SJCRH30 (cell line): ENCODE measurements around the gene CEP72. TPM values are rescaled to one million over a fixed set of nuclear protein-coding genes. Genes with fewer than 3 reads are reported as not detected.
"Not testable (repeated sequence)": the region's sequence is repeated elsewhere in the genome, so short reads cannot be mapped to it uniquely, and the experiment has no call there.

Experiments used
- DNase-seq, 2 experiments: peaks; one replicate each; pipeline ENCODE4 v3.0.0-alpha.2; 2015 to 2020
- H3K27ac ChIP-seq: fragments of 250-450 bp; sonication (Bioruptor Pico); 2 replicates; pipeline ENCODE4 v1.5.1; 2020; ENCODE audit warnings: mild to moderate bottlenecking, moderate library complexity
- H3K27me3 ChIP-seq: fragments of 250-450 bp; sonication (Bioruptor Pico); 2 replicates; pipeline ENCODE4 v1.5.1; 2020; ENCODE audit warnings: mild to moderate bottlenecking, moderate library complexity
- H3K36me3 ChIP-seq: fragments of 250-450 bp; sonication (Bioruptor Pico); 2 replicates; pipeline ENCODE4 v1.5.1; 2020; ENCODE audit warnings: mild to moderate bottlenecking, moderate library complexity
- H3K4me1 ChIP-seq: fragments of 250-450 bp; sonication (Bioruptor Pico); 2 replicates; pipeline ENCODE4 v1.5.1; 2020; ENCODE audit warnings: mild to moderate bottlenecking, moderate library complexity
- H3K4me3 ChIP-seq: fragments of 250-450 bp; sonication (Bioruptor Pico); 2 replicates; pipeline ENCODE4 v1.5.1; 2020; ENCODE audit warnings: mild to moderate bottlenecking, moderate library complexity
- H3K9me3 ChIP-seq: fragments of 250-450 bp; sonication (Bioruptor Pico); replicated peaks from 2 replicates; pipeline ENCODE4 v1.5.1; 2020; ENCODE audit warnings: mild to moderate bottlenecking, moderate library complexity
- total RNA-seq: library from RNA; depleted of rRNA; stranded (reverse); fragments of >200 nt; shearing (Covaris generic); gene quantifications from 2 replicates; pipeline ENCODE4 v1.2.3, GENCODE V29; 2014

Gene CEP72
- total RNA-seq, 1 experiment from 2014 or later: 9.8 TPM

GRCh38 chr5:684751-685216 lies 72.6 kb downstream of the CEP72 start:
- Histone ChIP-seq H3K36me3 (no peaks in the 10 kb centered on the region), H3K27me3 (no peaks in the 10 kb centered on the region), H3K4me3 (no peak overlapping the region), H3K9me3 (no peaks in the 10 kb centered on the region), H3K4me1 (no peaks in the 10 kb centered on the region), H3K27ac (no peak overlapping the region)
- DNase-seq: no peak

DNA sequence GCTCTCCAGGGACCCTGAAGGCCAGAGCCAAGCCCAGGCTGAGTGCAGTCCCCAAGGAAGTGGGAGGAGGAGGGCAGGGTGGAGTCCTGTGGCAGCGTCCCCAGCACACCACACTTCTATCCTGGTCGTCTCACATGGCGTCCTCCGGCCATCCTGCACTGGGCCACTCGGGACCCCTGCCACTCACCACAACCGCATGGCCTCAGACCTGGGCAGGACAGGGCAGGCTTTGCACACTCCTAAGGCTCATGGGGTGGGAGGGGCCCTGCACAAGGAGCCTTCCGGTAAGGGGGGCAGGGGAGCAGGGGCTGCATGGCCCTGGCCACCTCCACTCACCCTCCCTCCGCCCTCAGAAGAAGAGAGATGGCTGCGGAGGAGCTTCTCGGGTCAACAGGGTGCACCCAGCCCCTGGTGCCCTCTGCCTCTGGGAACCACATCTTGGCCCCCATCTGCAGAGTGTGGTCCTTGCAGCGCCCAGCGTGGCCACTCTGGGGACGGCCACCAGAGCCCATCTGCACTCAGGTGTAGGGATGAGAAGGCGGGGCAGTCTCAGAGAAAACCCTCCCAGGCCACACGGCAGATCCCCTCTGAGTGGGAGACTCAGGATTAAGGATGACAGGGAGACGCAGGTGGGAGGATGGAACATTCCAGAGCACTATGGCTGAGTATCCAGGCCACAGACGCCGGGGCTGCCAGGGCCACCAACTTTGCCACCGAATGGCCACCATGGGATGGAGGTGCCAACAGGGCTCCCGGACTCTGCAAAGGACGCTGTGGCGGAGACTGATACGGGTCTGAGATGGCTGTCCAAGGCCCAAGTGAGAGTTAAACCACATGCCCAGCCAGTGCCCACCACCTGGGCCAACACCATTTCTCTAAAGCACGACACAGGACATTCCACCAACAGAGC lies 73.4 kb downstream of the CEP72 start:
- no peak for DNase-seq
- no peaks in the 10 kb centered on the region for H3K36me3 ChIP-seq
- H3K4me1 ChIP-seq: no peaks in the 10 kb centered on the region
- H3K27me3 ChIP-seq: no peaks in the 10 kb centered on the region
- no peak overlapping the region for H3K27ac ChIP-seq
- no peak overlapping the region for H3K4me3 ChIP-seq
- H3K9me3 ChIP-seq: no peaks in the 10 kb centered on the region

GRCh38 chr5:686172-686523 lies 74.0 kb downstream of the CEP72 start:
- not testable (repeated sequence) for DNase-seq, H3K4me1 ChIP-seq, H3K36me3 ChIP-seq, H3K4me3 ChIP-seq, H3K27me3 ChIP-seq, H3K27ac ChIP-seq, H3K9me3 ChIP-seq

DNA sequence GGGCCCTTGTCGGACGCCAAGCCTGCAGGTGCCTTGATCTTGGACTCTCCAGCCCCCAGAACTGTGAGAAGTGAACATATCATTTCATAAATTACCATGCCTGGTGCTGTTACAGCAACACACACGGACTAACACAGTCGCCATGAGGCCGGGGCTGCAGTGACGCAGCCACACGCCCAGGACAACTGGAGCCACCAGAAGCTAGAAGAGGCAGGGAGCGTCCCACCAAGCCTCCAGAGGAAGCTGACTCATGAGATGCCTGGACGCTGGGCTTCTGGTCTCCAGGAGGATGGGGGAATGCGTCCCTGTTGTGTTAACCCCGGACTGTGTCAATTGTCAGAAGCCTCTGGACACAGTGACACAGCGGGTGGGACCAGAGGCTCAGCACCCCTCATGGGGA lies 74.8 kb downstream of the CEP72 start:
- not testable (repeated sequence) for H3K9me3 ChIP-seq, H3K4me1 ChIP-seq, H3K27ac ChIP-seq, H3K36me3 ChIP-seq, DNase-seq, H3K27me3 ChIP-seq, H3K4me3 ChIP-seq

DNA sequence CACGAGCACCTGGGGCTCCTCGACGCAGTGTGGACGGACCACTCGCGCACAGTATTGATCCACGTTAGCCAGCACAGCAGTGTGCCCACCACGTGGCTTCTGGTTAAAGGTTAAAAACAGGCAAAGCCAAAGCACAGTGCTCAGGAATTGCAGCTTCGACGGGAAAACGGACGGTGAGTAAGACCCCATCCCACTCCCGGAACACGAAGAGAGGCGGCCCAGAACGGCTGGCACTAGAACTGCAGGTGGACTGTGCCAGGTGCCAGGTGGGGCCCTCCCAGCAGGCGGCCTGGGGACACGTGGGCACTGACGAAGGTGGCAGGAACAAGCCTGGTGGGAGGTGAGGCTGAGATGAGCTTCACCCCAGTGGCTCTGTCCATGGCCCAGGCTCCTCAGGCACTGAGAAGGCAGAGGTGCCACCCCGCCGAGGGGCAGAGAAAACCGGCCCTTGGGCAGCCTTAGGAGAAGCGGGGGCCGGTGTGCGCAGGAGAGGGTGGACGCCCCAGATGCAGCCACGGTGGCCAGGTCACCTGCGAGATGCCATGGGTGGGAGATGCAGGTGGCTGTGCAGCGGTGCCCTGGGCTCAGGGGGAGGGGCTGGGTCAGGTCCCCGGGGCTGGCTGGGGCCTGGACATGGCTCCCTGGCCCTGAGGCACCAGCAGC lies 76.3 kb downstream of the CEP72 start:
- not testable (repeated sequence) for H3K4me1 ChIP-seq, H3K4me3 ChIP-seq, H3K27me3 ChIP-seq, H3K27ac ChIP-seq, DNase-seq, H3K36me3 ChIP-seq, H3K9me3 ChIP-seq

- H3K27me3 ChIP-seq, H3K9me3 ChIP-seq, H3K4me1 ChIP-seq, DNase-seq, H3K36me3 ChIP-seq, H3K4me3 ChIP-seq, H3K27ac ChIP-seq: not testable (repeated sequence)
Observed at GRCh38 chr5:690293-690692, 78.2 kb downstream of the CEP72 start.

- H3K27ac ChIP-seq, DNase-seq, H3K27me3 ChIP-seq, H3K4me1 ChIP-seq, H3K9me3 ChIP-seq, H3K36me3 ChIP-seq, H3K4me3 ChIP-seq: not testable (repeated sequence)
Observed at GRCh38 chr5:691049-691448, 78.9 kb downstream of the CEP72 start.

DNA sequence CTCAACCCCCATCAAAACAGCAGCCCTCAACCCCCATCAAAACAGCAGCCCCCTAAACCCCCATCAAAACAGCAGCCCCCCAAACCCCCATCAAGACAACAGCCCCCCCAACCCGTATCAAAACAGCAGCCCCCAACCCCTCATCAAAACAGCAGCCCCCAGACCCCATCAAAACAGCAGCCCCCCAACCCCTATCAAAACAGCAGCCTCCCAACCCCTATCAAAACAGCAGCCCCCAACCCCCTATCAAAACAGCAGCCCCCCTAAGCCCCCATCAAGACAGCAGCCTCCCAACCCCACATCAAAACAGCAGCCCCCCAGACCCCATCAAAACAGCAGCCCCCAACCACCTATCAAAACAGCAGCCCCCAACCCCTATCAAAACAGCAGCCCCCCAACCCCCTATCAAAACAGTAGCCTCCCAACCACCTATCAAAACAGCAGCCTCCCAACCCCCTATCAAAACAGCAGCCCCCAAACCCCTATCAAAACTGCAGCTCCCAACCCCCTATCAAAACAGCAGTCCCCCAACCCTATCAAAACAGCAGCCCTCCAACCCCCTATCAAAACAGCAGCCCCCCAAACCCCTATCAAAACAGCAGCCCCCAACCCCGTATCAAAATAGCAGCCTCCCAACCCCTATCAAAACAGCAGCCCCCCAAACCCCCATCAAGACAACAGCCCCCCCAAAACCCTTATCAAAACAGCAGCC lies 79.8 kb downstream of the CEP72 start:
- Histone ChIP-seq H3K4me1 (no peaks in the 10 kb centered on the region), H3K27me3 (no peaks in the 10 kb centered on the region), H3K27ac (no peak overlapping the region), H3K9me3 (no peaks in the 10 kb centered on the region), H3K4me3 (no peak overlapping the region), H3K36me3 (no peaks in the 10 kb centered on the region)
- no peak for DNase-seq

DNA sequence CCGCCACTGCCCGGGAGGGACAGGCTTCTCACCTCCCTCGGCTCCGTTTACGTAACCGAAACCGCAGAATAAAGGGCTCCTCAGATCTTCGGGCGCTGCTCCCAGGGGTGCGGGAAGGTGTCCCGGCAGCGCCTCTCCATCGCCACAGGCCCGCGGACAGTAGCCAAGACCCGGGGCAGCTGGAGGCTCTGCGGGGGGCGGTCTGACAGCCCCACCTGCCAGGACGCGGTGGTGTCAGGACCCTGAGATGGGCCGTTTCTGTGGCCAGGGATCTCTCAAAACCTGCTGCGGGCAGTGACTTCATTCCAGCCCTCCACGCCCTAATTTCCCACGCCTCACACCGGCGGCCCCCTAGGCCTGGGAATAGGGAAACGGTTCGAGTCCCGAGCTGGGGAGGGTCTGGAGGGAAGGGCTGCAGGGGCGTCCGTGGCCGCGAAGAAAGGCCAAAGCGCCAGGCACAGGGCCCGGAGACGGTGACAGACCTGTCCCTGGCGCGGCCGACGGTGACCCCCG lies 80.4 kb downstream of the CEP72 start:
- not testable (repeated sequence) for H3K4me3 ChIP-seq, H3K27me3 ChIP-seq, H3K4me1 ChIP-seq, H3K36me3 ChIP-seq, H3K27ac ChIP-seq, H3K9me3 ChIP-seq, DNase-seq

GRCh38 chr5:693271-694041 lies 81.3 kb downstream of the CEP72 start, which contains the start of gene TPPP:
TSS of gene TPPP (minus strand) at chr5:693352. CDS start at chr5:678060, 15,292 bp downstream.
- not testable (repeated sequence) for H3K36me3 ChIP-seq, H3K27ac ChIP-seq, H3K4me3 ChIP-seq, H3K27me3 ChIP-seq, H3K9me3 ChIP-seq, H3K4me1 ChIP-seq
- peak; percentile 37 to 51 for DNase-seq

GRCh38 chr5:694042-694431 lies 81.9 kb downstream of the CEP72 start:
- not testable (repeated sequence) for DNase-seq

GRCh38 chr5:695475-695874 lies 83.3 kb downstream of the CEP72 start:
- not testable (repeated sequence) for H3K4me3 ChIP-seq, H3K9me3 ChIP-seq, H3K4me1 ChIP-seq, H3K27ac ChIP-seq, DNase-seq, H3K27me3 ChIP-seq, H3K36me3 ChIP-seq

More at GRCh38 chr5:694042-694431, 81.9 kb downstream of the CEP72 start:
- H3K27ac ChIP-seq, H3K4me3 ChIP-seq, H3K9me3 ChIP-seq, H3K36me3 ChIP-seq, H3K27me3 ChIP-seq, H3K4me1 ChIP-seq: not testable (repeated sequence)

DNA sequence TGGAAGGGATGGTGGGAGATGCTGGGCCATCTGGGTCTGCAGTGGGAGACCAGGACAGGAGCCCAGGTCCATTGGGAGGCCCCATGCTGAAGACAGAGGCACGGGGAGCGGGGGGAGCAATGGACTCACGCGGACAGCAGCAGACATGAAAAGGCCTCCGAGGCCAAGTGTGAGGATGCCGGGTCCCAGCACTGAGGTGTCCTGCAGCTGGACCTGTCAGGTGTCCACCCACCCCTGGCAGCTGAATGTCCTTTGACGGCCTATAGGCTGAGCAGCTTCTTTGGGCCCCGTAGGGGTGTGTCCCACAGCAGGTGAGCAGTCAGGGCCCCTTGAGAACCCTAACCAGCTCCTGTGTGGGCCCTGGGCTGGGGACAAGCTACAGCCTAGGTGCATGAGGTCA lies 84.1 kb downstream of the CEP72 start:
- DNase-seq, H3K4me3 ChIP-seq: not testable (repeated sequence)

More for the DNA sequence above, 84.1 kb downstream of the CEP72 start:
- H3K9me3 ChIP-seq, H3K27ac ChIP-seq, H3K27me3 ChIP-seq, H3K4me1 ChIP-seq, H3K36me3 ChIP-seq: not testable (repeated sequence)
